Heart left ventricle (tissue), 16 donors: ENCODE data around the gene RPTOR. TPM values are rescaled to one million over a fixed set of nuclear protein-coding genes. Genes with fewer than 3 reads are reported as not detected.

Source experiments
- ATAC-seq, 4 donors: fragments of 200-7000 bp; cut with Tn5 transposase; one replicate each; pipeline ENCODE4 v1.9.1; 2020 to 2022; ENCODE audit warnings: moderate library complexity in 4 of 4, mild to moderate bottlenecking in 3 of 4, moderate number of reproducible peaks in 1 of 4
- DNase-seq, 5 donors: peaks; one replicate each; pipeline ENCODE4 v3.0.0-alpha.2; 2020
- H3K27ac ChIP-seq, 12 donors: fragments of 200-600 bp; sonication (generic) in 4 of 12; one replicate each; pipeline versions ENCODE4 v1.5.0 to v1.8.0; 2016 to 2022; ENCODE audit warnings: mild to moderate bottlenecking in 2 of 12
- H3K27me3 ChIP-seq, 9 donors: fragments of 200-600 bp; sonication (generic) in 2 of 9; one replicate each; pipeline versions ENCODE4 v1.5.1 to v1.8.0; 2016 to 2022; ENCODE audit warnings: mild to moderate bottlenecking in 3 of 9
- H3K36me3 ChIP-seq, 9 donors: fragments of 200-600 bp; sonication (generic) in 2 of 9; one replicate each; pipeline versions ENCODE4 v1.5.0 to v1.8.0; 2018 to 2022; ENCODE audit warnings: mild to moderate bottlenecking in 2 of 9
- H3K4me1 ChIP-seq, 12 donors: fragments of 200-600 bp; sonication (generic) in 4 of 12; one replicate each; pipeline versions ENCODE4 v1.5.0 to v1.8.0; 2016 to 2022; ENCODE audit warnings: mild to moderate bottlenecking in 3 of 12
- H3K4me3 ChIP-seq, 12 donors: fragments of 200-600 bp; sonication (generic) in 4 of 12; one replicate each; pipeline versions ENCODE4 v1.5.0 to v1.8.0; 2017 to 2022; ENCODE audit warnings: mild to moderate bottlenecking in 9 of 12, moderate library complexity in 4 of 12
- H3K9me3 ChIP-seq, 12 donors: fragments of 200-600 bp; sonication (generic) in 4 of 12; one replicate each; pipeline versions ENCODE4 v1.5.0 to v1.8.0; 2016 to 2022; ENCODE audit warnings: mild to moderate bottlenecking in 1 of 12
- POLR2A ChIP-seq, 2 donors: fragments of 450-650 bp; IDR thresholded peaks; one replicate each; pipeline ENCODE4 v1.6.1; 2017; ENCODE audit warnings: antibody characterized with exemption in 2 of 2, mild to moderate bottlenecking in 2 of 2, moderate library complexity in 2 of 2
- WGBS, 4 donors: extraction: QIAGEN DNeasy Blood & Tissue Kit in 2 of 4; methylation state at CpG; one replicate each; pipeline versions ENCODE4 v1.1.5 to v1.1.7; 2013 to 2018; 5-methylcytosine and 5-hydroxymethylcytosine counted together
- intact Hi-C, 10 donors: fragments of 100-400 bp; cut with DNase I; formaldehyde crosslinking; loops; one replicate each; pipeline versions ENCODE4 v1.11.1 to v1.14.2; 2022
- polyA plus RNA-seq, 2 donors: library from polyadenylated mRNA; stranded (reverse); fragments of 200-250 nt; gene quantifications; one replicate each; pipeline ENCODE4 v1.2.3, GENCODE V29; 2013
- total RNA-seq, 9 donors: library from RNA; depleted of rRNA in 2 of 9; stranded (reverse); fragments of >200 nt in 2 of 9; fragmentation: NEBNext Ultra II Directional in 3 of 9; extraction: Animal tissue kit (Norgen Biotek cat#: 25700) in 3 of 9; gene quantifications; one replicate each; pipeline versions ENCODE4 v1.1.0 to v1.2.4, GENCODE V29; 2016 to 2023
- TF ChIP-seq, protein P1 (sequence below), 12 donors: fragments of 200-600 bp; sonication (generic) in 4 of 12; IDR thresholded peaks; one replicate each; pipeline versions ENCODE4 v1.5.0 to v1.8.0; 2018 to 2022; ENCODE audit warnings: antibody characterized with exemption in 12 of 12, mild to moderate bottlenecking in 5 of 12
- donor health status: ischemic (EF 13 %, LVEDD 7.1; RV severe dilation, severe dysfunction).
- donor health status: healthy with polysubstance abuse.
- donor health status: DM: no; HTN: yes; CAD: no.
- donor health status: DM: no; HTN: no; CAD: no.
- donor health status: ischemic (EF 25% LVEDD 6.9; RV normal size, moderate dysfunction).
- donor health status: ischemic (EF 25% LVEDD 5.7; RV mildly dilated, moderate dysfunction).
- donor health status: healthy.
- donor health status: DM: yes; HTN: yes; CAD: no.
- donor health status: ischemic (EF 35%, LVEDD 5.7; RV mildly dilated, moderate dysfunction).
- donor health status: nonischemic (EF 11% LVEDD 7.7; RV severe dilation, severe dysfunction).
- donor health status: DM: yes; HTN: yes; CAD: no.
- donor health status: PGD.
- donor health status: ischemic (EF 29% LVEDD 5.4; RV normal size, mild dysfunction).
- donor health status: nonischemic (EF 23%, LVEDD 6.1; RV moderate dilation, normal function).

RPTOR gene
- total and polyA plus RNA-seq, 11 donors = 14.7 to 31.7 (median 26.0) TPM

DNA sequence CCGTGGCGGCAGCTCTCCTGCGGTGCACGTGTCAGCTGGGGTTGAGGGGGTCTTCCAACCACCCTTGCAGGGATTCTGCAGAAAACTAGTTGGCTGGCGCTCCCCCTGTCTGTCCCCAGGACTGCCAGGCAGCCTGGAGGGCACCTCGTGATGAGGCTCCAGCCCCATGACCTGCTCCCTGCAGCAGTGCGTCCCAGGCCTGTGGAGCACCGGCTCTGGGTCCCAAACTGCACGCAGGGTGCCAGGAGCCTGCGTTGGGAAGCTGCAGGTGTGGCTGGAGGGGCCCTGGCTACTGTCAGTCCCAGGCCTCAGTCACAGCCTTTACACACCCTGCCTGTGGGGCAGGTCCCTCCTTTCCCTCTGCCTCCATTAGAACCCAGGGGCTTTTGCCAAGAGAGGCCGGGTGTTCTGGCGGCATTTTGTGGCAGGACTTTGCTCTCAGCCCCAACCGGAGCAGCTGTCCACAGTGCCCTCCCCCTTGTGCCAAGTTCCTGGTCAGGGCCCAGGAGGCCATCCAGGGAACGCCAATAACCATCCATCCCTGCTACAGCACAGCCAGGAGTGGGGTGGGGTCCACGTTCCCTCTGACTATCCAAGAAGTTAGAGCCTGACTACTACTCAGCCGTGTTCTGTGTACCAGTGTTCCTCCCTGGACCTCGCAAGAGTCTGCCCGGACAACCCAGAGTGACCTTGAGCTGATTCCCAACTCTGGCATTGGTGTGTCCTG is 456.2 kb downstream of the RPTOR start:
- Histone ChIP-seq H3K27me3 (peaks cover 10 to 31% (median 16%) of the 10 kb centered on the region in 9 donors), H3K27ac (no peak overlapping the region), H3K4me3 (no peak overlapping the region), H3K9me3 (no peaks in the 10 kb centered on the region), H3K36me3 (peaks cover 4 to 46% (median 43%) of the 10 kb centered on the region in 9 donors), H3K4me1 (peaks cover 0 to 37% (median 26%) of the 10 kb centered on the region in 12 donors)
- intact Hi-C loops = no loop called here
- WGBS, 4 donors = 60 to 77% (median 68%) methylated on average over 13 to 18 of the region's 18 CpGs
- TF ChIP-seq, protein P1, sequence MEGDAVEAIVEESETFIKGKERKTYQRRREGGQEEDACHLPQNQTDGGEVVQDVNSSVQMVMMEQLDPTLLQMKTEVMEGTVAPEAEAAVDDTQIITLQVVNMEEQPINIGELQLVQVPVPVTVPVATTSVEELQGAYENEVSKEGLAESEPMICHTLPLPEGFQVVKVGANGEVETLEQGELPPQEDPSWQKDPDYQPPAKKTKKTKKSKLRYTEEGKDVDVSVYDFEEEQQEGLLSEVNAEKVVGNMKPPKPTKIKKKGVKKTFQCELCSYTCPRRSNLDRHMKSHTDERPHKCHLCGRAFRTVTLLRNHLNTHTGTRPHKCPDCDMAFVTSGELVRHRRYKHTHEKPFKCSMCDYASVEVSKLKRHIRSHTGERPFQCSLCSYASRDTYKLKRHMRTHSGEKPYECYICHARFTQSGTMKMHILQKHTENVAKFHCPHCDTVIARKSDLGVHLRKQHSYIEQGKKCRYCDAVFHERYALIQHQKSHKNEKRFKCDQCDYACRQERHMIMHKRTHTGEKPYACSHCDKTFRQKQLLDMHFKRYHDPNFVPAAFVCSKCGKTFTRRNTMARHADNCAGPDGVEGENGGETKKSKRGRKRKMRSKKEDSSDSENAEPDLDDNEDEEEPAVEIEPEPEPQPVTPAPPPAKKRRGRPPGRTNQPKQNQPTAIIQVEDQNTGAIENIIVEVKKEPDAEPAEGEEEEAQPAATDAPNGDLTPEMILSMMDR (IDR thresholded peaks at IDR 0.05) = no peak
- no peak for TF ChIP-seq POLR2A (IDR thresholded peaks at IDR 0.05)
- peak in 1 of 5 donors; percentile 37 for DNase-seq
- ATAC-seq = peak; percentile 29 to 54 (median 36)

DNA sequence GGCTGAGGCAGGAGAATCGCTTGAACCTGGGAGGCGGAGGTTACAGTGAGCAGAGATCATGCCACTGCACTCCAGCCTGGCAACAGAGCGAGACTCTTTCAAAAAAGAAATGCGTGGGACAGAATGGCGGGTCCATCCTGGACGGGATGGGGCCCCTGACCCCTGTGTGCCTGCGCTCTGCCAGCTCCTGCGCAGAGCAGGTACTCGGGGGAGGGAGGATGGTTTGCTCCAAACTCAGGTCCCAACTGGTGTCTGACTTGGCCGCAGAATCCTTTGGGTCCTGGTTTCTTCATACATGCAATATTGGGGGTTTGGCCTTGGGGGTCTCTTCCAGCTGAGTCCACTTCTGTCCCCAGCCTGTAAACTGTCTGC is 457.4 kb downstream of the RPTOR start:
- TF ChIP-seq, protein P1 (IDR thresholded peaks at IDR 0.05) = no peak
- no peak for TF ChIP-seq POLR2A (IDR thresholded peaks at IDR 0.05)
- intact Hi-C loops = no loop called here
- peaks cover 10 to 32% (median 16%) of the 10 kb centered on the region in 9 donors for H3K27me3 ChIP-seq
- H3K27ac ChIP-seq = no peak overlapping the region
- no peak overlapping the region for H3K4me3 ChIP-seq
- H3K9me3 ChIP-seq = no peaks in the 10 kb centered on the region
- DNase-seq (no peak), ATAC-seq (peak in 2 of 4 donors; percentile 3)
- peaks cover 0 to 34% (median 31%) of the 10 kb centered on the region in 9 donors for H3K36me3 ChIP-seq
- peaks cover 0 to 37% (median 26%) of the 10 kb centered on the region in 12 donors for H3K4me1 ChIP-seq
- 68 to 82% (median 78%) methylated on average over 10 of the region's 10 CpGs for WGBS, 4 donors

DNA sequence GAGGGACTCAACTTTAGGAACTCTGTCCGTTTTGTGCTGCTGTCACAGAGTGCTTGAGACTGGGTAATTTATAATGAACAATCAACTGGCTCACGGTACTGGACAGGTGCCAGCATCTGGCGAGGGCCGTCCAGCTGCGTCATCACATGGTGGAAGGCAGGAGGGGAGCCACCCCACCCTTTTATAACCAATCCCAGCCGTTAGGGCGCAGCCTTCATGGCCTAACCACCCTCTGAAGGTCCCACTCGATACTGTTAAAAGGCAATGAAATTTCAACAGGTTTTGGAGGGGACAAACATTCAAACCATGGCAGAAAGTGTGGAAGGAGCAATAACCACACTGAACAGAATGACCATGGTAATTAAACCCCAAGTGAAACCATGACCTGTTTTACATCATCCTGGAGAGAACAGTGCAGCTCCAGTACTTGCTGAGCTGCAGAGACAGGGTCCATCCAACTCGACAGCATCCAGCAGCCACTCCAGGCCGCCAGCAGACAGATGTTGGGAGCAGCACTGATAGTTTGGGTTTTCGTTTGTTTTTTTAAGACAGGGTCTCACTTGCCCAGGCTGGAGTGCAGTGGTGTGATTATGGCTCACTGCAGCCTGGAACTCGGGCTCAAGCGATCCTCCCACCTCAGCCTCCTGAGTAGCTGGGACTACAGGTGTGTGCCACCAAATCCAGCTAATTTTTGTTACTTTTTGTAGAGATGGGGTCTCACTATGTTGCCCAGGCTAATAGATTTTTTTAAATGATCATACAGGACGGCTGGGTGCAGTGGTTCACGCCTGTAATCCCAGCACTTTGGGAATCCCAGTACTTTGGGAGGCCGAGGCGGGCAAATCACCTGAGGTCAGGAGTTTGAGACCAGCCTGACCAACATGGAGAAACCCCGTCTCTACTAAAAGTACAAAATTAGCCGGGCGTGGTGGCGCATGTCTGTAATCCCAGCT is 458.0 kb downstream of the RPTOR start:
- no peak for TF ChIP-seq POLR2A (IDR thresholded peaks at IDR 0.05)
- TF ChIP-seq, protein P1 (IDR thresholded peaks at IDR 0.05) = no peak
- WGBS, 4 donors = 43 to 49% (median 46%) methylated on average over 21 of the region's 21 CpGs
- Histone ChIP-seq H3K9me3 (no peaks in the 10 kb centered on the region), H3K27me3 (peaks cover 10 to 32% (median 16%) of the 10 kb centered on the region in 9 donors), H3K4me1 (peaks cover 0 to 37% (median 26%) of the 10 kb centered on the region in 12 donors), H3K4me3 (no peak overlapping the region), H3K27ac (no peak overlapping the region), H3K36me3 (peaks cover 0 to 27% (median 24%) of the 10 kb centered on the region in 9 donors)
- ATAC-seq = peak; percentile 23 to 59 (median 46)
- DNase-seq = peak in 4 of 5 donors; percentile 58 to 72 (median 66)
- intact Hi-C loops = no loop called here
